IgD-negative memory B cell (primary cell): ENCODE data around the gene HAGH. TPM values are rescaled to one million over a fixed set of nuclear protein-coding genes. Genes with fewer than 3 reads are reported as not detected.

Experiments
- H3K27ac Mint-ChIP-seq, 3 donors: one replicate each; pipeline ENCODE4 v1.8.0; 2020 to 2022; ENCODE audit warnings: mild to moderate bottlenecking in 3 of 3, mixed read lengths in 3 of 3, moderate library complexity in 1 of 3
- H3K27me3 Mint-ChIP-seq: one replicate; pipeline ENCODE4 v1.8.0; 2021; ENCODE audit warnings: mixed read lengths
- H3K36me3 Mint-ChIP-seq: one replicate; pipeline ENCODE4 v1.8.0; 2020; ENCODE audit warnings: mild to moderate bottlenecking, mixed read lengths
- H3K4me1 Mint-ChIP-seq, 3 donors: one replicate each; pipeline ENCODE4 v1.8.0; 2020 to 2022; ENCODE audit warnings: mixed read lengths in 3 of 3, mild to moderate bottlenecking in 1 of 3
- H3K4me3 Mint-ChIP-seq, 4 donors: one replicate each; pipeline ENCODE4 v1.8.0; 2020 to 2022; ENCODE audit warnings: mild to moderate bottlenecking in 4 of 4, mixed read lengths in 4 of 4, moderate library complexity in 3 of 4
- H3K9me3 Mint-ChIP-seq, 3 donors: one replicate each; pipeline ENCODE4 v1.8.0; 2020 to 2021; ENCODE audit warnings: mixed read lengths in 3 of 3, mild to moderate bottlenecking in 1 of 3
- polyA plus RNA-seq: library from polyadenylated mRNA; unstranded; fragments of 300-500 nt; fragmentation: Illumina TruSeq; gene quantifications from one replicate; pipeline ENCODE4 v1.2.3, GENCODE V29; 2021

HAGH gene
- polyA plus RNA-seq, 1 donor from 2014 or later: 31.6 TPM

- H3K27ac Mint-ChIP-seq: peak overlapping the region in 1 of 3 donors; percentile 28
- H3K36me3 Mint-ChIP-seq: no peaks in the 10 kb centered on the region
- no peaks in the 10 kb centered on the region for H3K27me3 Mint-ChIP-seq
- H3K9me3 Mint-ChIP-seq: no peaks in the 10 kb centered on the region
- no peak overlapping the region for H3K4me3 Mint-ChIP-seq
- peaks cover 4 to 13% (median 6%) of the 10 kb centered on the region in 3 donors for H3K4me1 Mint-ChIP-seq
These were observed 4.6 kb downstream of the HAGH start for GRCh38 chr16:1821861-1822611.

GRCh38 chr16:1820946-1821290 is 5.7 kb downstream of the HAGH start:
- no peaks in the 10 kb centered on the region for H3K27me3 Mint-ChIP-seq
- H3K4me1 Mint-ChIP-seq: peaks cover 0 to 13% (median 6%) of the 10 kb centered on the region in 3 donors
- no peak overlapping the region for H3K4me3 Mint-ChIP-seq
- H3K9me3 Mint-ChIP-seq: no peaks in the 10 kb centered on the region
- H3K36me3 Mint-ChIP-seq: no peaks in the 10 kb centered on the region
- H3K27ac Mint-ChIP-seq: peak overlapping the region in 1 of 3 donors; percentile 28

- Mint-ChIP-seq H3K4me3 (no peak overlapping the region), H3K27me3 (no peaks in the 10 kb centered on the region), H3K27ac (no peak overlapping the region), H3K36me3 (peaks cover 2% of the 10 kb centered on the region), H3K9me3 (no peaks in the 10 kb centered on the region), H3K4me1 (peaks cover 0 to 7% (median 6%) of the 10 kb centered on the region in 3 donors)
These were observed 6.3 kb downstream of the HAGH start for GRCh38 chr16:1820096-1820945.

- H3K36me3 Mint-ChIP-seq: peaks cover 2% of the 10 kb centered on the region
- peak overlapping the region in 1 of 4 donors; percentile 77 for H3K4me3 Mint-ChIP-seq
- H3K27me3 Mint-ChIP-seq: no peaks in the 10 kb centered on the region
- H3K27ac Mint-ChIP-seq: no peak overlapping the region
- H3K4me1 Mint-ChIP-seq: peaks cover 0 to 7% (median 6%) of the 10 kb centered on the region in 3 donors
- H3K9me3 Mint-ChIP-seq: no peaks in the 10 kb centered on the region
These were observed 7.0 kb downstream of the HAGH start for GRCh38 chr16:1819611-1820010.

GRCh38 chr16:1818873-1819525 is 7.6 kb downstream of the HAGH start:
- Mint-ChIP-seq H3K27ac (no peak overlapping the region), H3K9me3 (no peaks in the 10 kb centered on the region), H3K4me1 (peaks cover 0 to 6% (median 3%) of the 10 kb centered on the region in 3 donors), H3K4me3 (no peak overlapping the region), H3K27me3 (no peaks in the 10 kb centered on the region), H3K36me3 (peaks cover 2% of the 10 kb centered on the region)

- H3K4me1 Mint-ChIP-seq: peaks cover 1 to 2% (median 2%) of the 10 kb centered on the region in 3 donors
- peaks cover 2% of the 10 kb centered on the region for H3K36me3 Mint-ChIP-seq
- H3K27ac Mint-ChIP-seq: no peak overlapping the region
- no peak overlapping the region for H3K4me3 Mint-ChIP-seq
- H3K9me3 Mint-ChIP-seq: no peaks in the 10 kb centered on the region
- no peaks in the 10 kb centered on the region for H3K27me3 Mint-ChIP-seq
These were observed 8.3 kb downstream of the HAGH start for GRCh38 chr16:1818204-1818872.

- no peaks in the 10 kb centered on the region for H3K27me3 Mint-ChIP-seq
- H3K9me3 Mint-ChIP-seq: no peaks in the 10 kb centered on the region
- H3K4me1 Mint-ChIP-seq: peaks cover 1 to 5% (median 2%) of the 10 kb centered on the region in 3 donors
- no peak overlapping the region for H3K4me3 Mint-ChIP-seq
- H3K27ac Mint-ChIP-seq: no peak overlapping the region
- H3K36me3 Mint-ChIP-seq: peaks cover 2% of the 10 kb centered on the region
These were observed 8.9 kb downstream of the HAGH start for GRCh38 chr16:1817716-1818115.

- no peaks in the 10 kb centered on the region for H3K9me3 Mint-ChIP-seq
- H3K27ac Mint-ChIP-seq: no peak overlapping the region
- no peaks in the 10 kb centered on the region for H3K27me3 Mint-ChIP-seq
- H3K4me1 Mint-ChIP-seq: peaks cover 1 to 5% (median 2%) of the 10 kb centered on the region in 3 donors
- H3K4me3 Mint-ChIP-seq: no peak overlapping the region
- peaks cover 2% of the 10 kb centered on the region for H3K36me3 Mint-ChIP-seq
These were observed 9.4 kb downstream of the HAGH start for GRCh38 chr16:1817276-1817589.

- no peaks in the 10 kb centered on the region for H3K27me3 Mint-ChIP-seq
- peaks cover 2% of the 10 kb centered on the region for H3K36me3 Mint-ChIP-seq
- H3K4me3 Mint-ChIP-seq: no peak overlapping the region
- peaks cover 1 to 5% (median 2%) of the 10 kb centered on the region in 3 donors for H3K4me1 Mint-ChIP-seq
- no peaks in the 10 kb centered on the region for H3K9me3 Mint-ChIP-seq
- no peak overlapping the region for H3K27ac Mint-ChIP-seq
These were observed 10.0 kb downstream of the HAGH start for GRCh38 chr16:1816396-1817275.

GRCh38 chr16:1815461-1815860 is 11.2 kb downstream of the HAGH start:
- H3K4me3 Mint-ChIP-seq: no peak overlapping the region
- no peak overlapping the region for H3K27ac Mint-ChIP-seq
- H3K9me3 Mint-ChIP-seq: no peaks in the 10 kb centered on the region

GRCh38 chr16:1812732-1813163 is 13.9 kb downstream of the HAGH start:
- Mint-ChIP-seq H3K27ac (no peak overlapping the region), H3K36me3 (peaks cover 2% of the 10 kb centered on the region), H3K4me1 (peaks cover 0 to 5% (median 2%) of the 10 kb centered on the region in 3 donors), H3K4me3 (no peak overlapping the region), H3K9me3 (no peaks in the 10 kb centered on the region), H3K27me3 (no peaks in the 10 kb centered on the region)

More at GRCh38 chr16:1815461-1815860, 11.2 kb downstream of the HAGH start:
- H3K27me3 Mint-ChIP-seq: no peaks in the 10 kb centered on the region
- H3K4me1 Mint-ChIP-seq: peaks cover 0 to 5% (median 2%) of the 10 kb centered on the region in 3 donors
- peaks cover 2% of the 10 kb centered on the region for H3K36me3 Mint-ChIP-seq

- H3K27me3 Mint-ChIP-seq: no peaks in the 10 kb centered on the region
- peaks cover 9% of the 10 kb centered on the region for H3K36me3 Mint-ChIP-seq
- peaks cover 0 to 5% (median 2%) of the 10 kb centered on the region in 3 donors for H3K4me1 Mint-ChIP-seq
- H3K4me3 Mint-ChIP-seq: no peak overlapping the region
- H3K27ac Mint-ChIP-seq: no peak overlapping the region
- H3K9me3 Mint-ChIP-seq: peaks cover 0 to 2% (median 0%) of the 10 kb centered on the region in 3 donors
These were observed 16.1 kb downstream of the HAGH start for GRCh38 chr16:1810536-1810935.

- H3K27me3 Mint-ChIP-seq: no peaks in the 10 kb centered on the region
- H3K4me1 Mint-ChIP-seq: peaks cover 0 to 5% (median under 1%) of the 10 kb centered on the region in 3 donors
- H3K4me3 Mint-ChIP-seq: no peak overlapping the region
- no peak overlapping the region for H3K27ac Mint-ChIP-seq
- peaks cover 8% of the 10 kb centered on the region for H3K36me3 Mint-ChIP-seq
- peaks cover 0 to 2% (median 0%) of the 10 kb centered on the region in 3 donors for H3K9me3 Mint-ChIP-seq
These were observed 16.5 kb downstream of the HAGH start for GRCh38 chr16:1810106-1810505.

- Mint-ChIP-seq H3K9me3 (peaks cover 0 to 2% (median 0%) of the 10 kb centered on the region in 3 donors), H3K4me3 (no peak overlapping the region), H3K36me3 (peaks cover 8% of the 10 kb centered on the region), H3K4me1 (peaks cover 0 to 5% (median 0%) of the 10 kb centered on the region in 3 donors), H3K27ac (no peak overlapping the region), H3K27me3 (no peaks in the 10 kb centered on the region)
These were observed 17.3 kb downstream of the HAGH start for GRCh38 chr16:1809281-1809801.
